Vagina (tissue), 2 donors: ENCODE data around the gene FNDC11.

Source experiments
- POLR2A ChIP-seq, 2 donors: fragments of 450-650 bp; IDR thresholded peaks; one replicate each; pipeline ENCODE4 v1.6.1; 2017; ENCODE audit warnings: antibody characterized with exemption in 2 of 2, mild to moderate bottlenecking in 2 of 2, moderate library complexity in 2 of 2
- POLR2AphosphoS5 ChIP-seq, 2 donors: sonication (generic); formaldehyde crosslinking; IDR thresholded peaks; one replicate each; pipeline ENCODE4 v1.9.0; 2017; ENCODE audit warnings: antibody characterized with exemption in 2 of 2, mild to moderate bottlenecking in 2 of 2, low read depth in 1 of 2; ENCODE audit not compliant: insufficient read depth in 1 of 2
- TF ChIP-seq, protein P1 (sequence below), 3 experiments: fragments of 450-650 bp in 2 of 3; fragments of 200-600 bp in 1 of 3; sonication (generic) in 1 of 3; IDR thresholded peaks; one replicate each; pipeline ENCODE4 v1.5.1; 2017 to 2019; ENCODE audit warnings: antibody characterized with exemption in 3 of 3, mild to moderate bottlenecking in 2 of 3, moderate library complexity in 2 of 3

DNA sequence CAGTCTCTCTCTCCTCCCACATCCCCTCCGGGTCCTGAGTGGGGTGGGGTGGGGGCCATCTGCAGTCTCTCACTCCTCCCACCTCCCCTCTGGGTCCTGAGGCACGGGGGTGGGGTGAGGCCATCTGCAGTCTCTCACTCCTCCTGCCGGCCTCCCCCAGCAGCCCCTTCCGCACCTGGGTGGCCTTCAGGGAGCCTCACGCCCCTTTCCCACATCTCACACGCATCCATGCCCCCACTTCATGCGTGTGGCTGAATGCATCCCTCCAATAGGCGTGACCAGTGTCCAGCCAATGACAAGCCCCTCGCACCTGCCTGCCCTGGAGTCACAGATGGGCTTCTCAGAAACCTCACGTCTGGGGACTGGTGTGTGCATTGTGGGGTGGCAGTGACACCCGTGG lies 5.4 kb upstream of the FNDC11 start:
- TF ChIP-seq, protein P1, sequence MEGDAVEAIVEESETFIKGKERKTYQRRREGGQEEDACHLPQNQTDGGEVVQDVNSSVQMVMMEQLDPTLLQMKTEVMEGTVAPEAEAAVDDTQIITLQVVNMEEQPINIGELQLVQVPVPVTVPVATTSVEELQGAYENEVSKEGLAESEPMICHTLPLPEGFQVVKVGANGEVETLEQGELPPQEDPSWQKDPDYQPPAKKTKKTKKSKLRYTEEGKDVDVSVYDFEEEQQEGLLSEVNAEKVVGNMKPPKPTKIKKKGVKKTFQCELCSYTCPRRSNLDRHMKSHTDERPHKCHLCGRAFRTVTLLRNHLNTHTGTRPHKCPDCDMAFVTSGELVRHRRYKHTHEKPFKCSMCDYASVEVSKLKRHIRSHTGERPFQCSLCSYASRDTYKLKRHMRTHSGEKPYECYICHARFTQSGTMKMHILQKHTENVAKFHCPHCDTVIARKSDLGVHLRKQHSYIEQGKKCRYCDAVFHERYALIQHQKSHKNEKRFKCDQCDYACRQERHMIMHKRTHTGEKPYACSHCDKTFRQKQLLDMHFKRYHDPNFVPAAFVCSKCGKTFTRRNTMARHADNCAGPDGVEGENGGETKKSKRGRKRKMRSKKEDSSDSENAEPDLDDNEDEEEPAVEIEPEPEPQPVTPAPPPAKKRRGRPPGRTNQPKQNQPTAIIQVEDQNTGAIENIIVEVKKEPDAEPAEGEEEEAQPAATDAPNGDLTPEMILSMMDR (IDR thresholded peaks at IDR 0.05) = no peak
- TF ChIP-seq POLR2A (IDR thresholded peaks at IDR 0.05) = no peak
- TF ChIP-seq POLR2AphosphoS5 (IDR thresholded peaks at IDR 0.05; ENCODE audit: insufficient read depth in 1 of 2, low read depth in 1 of 2) = no peak
